NCI-H1417 treated with DMSO at 0.1 percent for 48 hours (cell line): ENCODE measurements around the gene KCTD21.

ENCODE experiments used
- DNase-seq: peaks from one replicate; lab custom pipeline; 2025; lab: John Stamatoyannopoulos, UW

KCTD21 gene

DNA sequence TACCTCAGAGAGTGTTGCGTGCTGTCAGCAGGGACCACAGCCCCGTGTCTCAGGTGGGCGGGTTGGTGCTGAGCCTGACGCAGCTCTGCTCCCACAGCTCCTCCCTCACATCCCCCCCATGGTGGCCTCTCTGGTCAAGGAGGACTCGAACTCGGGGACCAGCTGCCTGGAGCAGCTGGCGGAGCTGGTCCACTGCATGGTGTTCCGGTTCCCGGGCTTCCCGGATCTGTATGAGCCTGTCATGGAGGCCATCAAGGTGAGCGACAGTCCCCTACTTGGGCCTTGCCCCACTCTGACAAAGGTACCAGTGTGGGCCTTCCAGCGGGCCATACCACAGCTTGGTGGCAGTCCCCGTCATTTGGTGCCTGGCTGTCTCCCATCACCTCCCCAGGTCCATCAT is 12.1 kb upstream of the KCTD21 start:
- DNase-seq, result no peak

DNA sequence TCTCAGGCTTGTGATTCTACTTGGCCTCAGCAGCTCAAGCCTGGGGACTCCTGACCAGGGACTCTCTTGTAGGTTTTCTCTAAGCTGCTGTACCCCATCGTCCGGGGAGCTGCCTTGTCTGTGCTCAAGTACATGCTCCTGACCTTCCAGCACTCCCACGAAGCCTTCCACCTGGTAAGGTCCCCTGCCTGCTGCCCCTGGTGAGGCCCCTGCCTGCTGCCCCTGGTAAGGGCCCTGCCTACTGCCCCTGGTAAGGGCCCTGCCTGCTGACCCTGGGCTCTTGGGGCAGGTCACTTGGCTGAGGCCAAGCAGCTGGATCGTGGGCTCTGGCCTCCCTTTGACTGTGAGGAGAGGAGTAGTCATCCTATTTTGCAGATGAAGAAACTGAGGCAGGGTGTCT is 11.6 kb upstream of the KCTD21 start:
- no peak for DNase-seq

GRCh38 chr11:78199653-78200015 is 11.2 kb upstream of the KCTD21 start:
- no peak for DNase-seq

DNA sequence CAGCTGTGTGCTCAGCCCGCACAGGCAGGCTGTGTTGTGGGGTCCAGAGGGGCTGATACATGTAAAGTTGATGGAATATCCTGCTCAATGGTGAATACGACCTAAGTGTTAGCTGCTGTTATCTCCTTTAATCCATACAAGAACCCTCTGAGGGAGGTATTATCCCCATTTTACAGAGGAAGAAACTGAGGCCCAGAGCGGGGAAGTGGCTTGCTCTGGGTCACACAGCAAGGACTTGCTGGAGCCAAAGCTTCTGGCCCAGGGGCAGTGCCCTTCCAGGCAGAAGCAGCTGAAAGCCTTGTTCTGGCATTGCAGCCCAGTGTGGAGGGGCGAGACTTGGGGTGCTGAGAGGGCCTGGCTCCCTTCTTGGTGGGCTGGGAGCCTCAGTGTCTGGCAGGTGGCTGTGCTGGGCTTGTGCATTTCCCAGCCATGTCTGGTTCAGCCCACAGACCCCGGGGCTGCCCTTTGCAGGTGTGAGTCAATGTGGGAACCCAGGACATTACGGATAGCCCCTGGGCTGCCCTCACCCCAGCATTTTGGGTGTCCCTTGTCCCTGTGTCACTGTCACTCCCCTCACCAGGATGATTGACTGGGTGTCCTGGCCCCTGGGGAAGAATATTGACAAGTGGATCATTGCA is 10.7 kb upstream of the KCTD21 start:
- DNase-seq, result no peak

DNA sequence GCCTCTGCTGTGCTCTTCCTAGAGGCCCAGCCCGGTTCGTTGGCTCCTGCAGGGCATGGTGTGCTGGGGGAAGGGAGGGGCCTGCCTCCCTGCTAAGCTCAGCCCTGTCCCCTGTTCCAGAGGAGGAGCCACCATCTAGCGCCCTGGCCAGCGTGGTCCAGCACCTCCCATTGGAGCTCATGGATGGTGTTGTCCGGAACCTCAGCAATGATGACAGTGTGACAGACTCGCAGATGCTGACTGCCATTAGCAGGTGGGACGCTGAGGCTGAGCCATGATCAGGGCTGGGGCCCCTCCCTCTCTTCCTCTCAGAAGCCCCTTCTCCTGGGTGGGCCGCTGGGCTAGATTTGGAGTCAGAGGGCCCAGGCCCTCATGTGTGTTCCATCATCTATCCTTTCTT is 9.4 kb upstream of the KCTD21 start:
- no peak for DNase-seq

GRCh38 chr11:78196661-78197091 is 8.2 kb upstream of the KCTD21 start:
- DNase-seq, result no peak

- DNase-seq, result no peak
Observed at GRCh38 chr11:78195917-78196560, 7.6 kb upstream of the KCTD21 start.

DNA sequence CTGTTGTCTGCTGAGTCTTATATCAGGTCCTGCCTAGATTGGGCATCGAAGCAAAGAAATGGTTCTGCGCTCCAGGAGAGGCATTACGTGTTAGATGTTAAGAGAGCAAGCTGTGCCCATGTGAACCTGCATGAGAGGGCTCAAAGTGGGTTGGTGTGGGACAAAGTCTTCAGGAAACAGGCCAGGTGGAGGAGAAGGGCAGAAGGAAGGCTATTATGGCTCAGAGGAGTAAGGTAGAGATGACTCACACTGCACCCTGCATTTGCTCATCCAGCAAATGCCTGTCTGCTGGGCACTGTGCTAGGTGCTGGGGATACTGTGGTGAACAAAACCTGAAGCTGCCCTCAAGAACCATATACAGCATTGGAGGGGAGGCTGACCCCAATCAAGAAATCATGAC is 6.1 kb upstream of the KCTD21 start:
- no peak for DNase-seq

GRCh38 chr11:78193806-78194205 is 5.4 kb upstream of the KCTD21 start:
- DNase-seq, result no peak

DNA sequence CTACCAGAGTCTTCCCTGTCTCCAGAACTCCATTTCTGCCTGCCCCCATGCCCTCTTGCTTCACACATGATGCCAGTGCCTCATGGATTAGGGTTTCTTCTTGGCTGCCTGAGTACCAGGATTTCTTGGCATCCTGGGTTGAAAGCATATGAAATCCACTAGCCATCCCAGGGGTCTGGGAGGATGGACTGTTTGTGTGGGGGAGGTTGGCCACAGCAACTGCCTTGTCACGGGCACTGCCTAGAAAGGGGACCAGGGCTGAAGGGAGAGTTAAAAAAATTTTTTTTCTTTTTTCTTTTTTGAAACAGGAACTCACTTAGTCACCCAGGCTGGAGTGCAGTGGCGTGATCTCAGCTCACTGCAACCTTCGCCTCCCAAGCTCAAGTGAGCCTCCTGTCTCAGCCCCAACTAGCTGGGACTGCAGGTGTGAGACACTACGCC is 4.5 kb upstream of the KCTD21 start:
- no peak for DNase-seq

DNA sequence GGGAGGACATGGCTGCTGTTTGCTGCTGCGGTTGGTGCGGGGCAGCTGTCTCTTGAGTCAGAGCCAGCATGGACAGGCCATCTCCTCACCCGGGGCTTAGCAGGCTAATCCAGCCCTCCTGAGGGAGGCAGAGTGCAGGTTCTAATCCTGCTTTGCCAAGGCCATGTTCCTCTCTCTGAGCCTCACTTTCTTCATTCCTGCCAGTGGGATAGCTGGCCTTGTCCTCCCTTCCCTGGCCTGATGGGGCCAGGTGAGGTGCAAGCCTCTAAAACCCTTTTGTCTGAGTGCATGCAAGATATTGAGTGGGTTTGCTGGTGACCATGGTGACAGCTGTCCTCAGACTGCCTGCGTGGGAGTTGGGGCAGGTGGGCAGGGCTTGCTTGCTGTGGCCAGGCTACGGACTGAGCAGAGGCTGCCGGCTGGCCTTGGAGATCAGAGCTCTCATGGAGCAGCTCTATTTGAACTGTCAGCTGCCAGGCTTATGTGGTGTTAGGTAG is 3.8 kb upstream of the KCTD21 start:
- DNase-seq, result no peak

DNA sequence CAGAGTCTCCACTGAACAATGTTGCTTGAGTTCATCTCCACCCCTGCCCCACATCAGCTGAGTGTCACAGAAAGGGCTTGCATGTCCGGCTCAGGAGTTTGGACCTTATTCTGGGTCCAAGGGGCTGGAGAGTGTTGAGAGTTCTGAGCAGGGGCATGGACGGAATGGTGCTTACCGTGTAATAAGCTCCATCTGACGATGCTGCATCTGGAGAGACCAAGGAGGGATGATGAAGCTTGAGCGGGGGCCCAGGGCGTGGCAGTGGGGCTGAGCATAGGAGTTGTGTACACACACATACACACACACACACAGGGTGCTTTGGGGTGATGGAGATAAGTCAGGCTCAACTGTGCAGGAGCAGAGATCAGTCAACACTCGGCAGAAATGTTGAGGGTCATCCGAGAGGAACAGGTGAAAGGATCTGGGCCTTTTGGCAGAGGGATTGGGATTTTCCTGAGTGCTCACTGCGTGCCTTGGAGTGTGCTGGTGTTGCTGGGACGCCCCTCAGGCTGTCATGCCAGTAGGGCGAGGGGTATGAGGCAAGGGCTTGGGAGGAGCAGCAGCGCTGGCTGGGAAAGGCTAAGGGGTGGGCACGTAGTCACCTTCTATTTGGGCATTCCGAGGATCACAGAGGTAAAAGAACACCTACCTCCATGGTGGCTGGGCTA is 2.6 kb upstream of the KCTD21 start:
- DNase-seq, result no peak

DNA sequence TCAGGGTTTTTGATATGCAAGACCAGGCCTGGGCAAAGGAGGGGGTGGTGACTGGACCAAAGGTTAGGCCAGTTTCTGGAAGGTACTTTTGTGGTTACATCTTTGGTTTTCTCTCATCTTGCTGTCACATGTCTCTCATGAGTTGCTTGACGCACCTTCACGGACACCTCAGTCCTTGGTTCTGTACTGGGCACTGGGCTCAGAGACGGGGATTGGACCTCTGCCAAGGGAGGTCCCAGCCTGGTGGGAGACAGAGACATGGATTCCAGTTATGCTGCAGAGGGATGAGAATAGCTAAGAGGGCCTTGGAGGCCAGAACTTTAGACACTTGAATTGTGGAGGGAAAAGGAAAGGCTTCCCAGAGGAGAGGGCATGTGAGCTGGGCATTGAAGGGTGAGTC is 1.9 kb upstream of the KCTD21 start:
- DNase-seq, result no peak

DNA sequence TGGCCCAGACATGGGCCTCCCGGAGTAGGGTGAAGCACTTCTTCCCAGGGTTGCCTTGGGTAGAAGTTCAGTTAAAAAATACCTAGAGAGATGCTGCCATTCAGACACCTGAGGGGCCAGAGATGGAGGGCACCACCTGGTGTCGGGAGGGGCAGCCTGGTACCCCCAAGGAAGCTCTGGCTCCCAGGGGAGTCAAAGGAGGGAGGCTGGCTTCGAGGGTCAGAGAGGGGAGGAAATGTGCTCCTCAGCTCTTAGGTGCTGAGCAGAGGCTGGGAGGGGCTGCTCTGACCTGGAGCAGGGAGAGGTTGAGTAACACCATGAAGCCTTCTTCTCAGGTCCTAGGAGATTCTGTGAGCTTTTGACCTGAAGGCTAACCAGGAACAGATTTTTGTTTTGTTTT is 1.4 kb upstream of the KCTD21 start:
- DNase-seq, result no peak

GRCh38 chr11:78189174-78189724 is 823 bp upstream of the KCTD21 start:
- no peak for DNase-seq

GRCh38 chr11:78187366-78188285 is 800 bp downstream of the KCTD21 start:
- DNase-seq, result no peak

DNA sequence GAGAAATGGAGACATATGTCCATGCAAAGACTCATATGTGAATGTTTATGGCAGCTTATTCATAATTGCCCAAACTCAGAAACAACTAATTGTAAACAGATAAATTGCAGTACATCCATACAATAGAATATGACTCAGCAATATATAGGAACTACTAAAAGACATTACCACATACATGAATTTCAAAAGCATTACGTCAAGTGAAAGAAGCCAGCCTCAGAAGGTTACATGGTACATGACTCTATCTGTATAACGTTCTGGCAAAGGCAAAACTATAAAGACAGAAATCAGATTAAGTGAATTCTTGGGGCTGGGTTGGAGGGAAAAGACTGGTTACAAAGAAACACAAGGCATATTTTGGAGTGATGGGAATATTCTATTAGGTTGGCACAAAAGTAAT is 7.2 kb downstream of the KCTD21 start:
- DNase-seq, result no peak

DNA sequence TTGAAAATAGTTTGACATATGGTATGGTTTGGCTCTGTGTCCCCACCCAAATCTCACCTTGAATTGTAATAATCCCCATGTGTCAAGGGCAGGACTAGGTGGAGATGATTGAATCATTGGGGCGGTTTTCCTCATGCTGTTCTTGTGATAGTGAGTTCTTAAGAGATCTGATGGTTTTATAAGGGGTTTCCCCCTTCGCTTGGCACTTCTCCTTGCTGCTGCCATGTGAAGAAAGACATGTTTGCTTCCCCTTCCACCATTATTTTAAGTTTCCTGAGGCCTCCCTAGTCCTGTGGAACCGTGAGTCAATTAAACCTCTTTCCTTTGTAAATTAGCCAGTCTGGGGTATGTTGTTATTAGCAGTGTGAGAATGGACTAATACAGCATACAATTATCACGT is 7.7 kb downstream of the KCTD21 start:
- no peak for DNase-seq

DNA sequence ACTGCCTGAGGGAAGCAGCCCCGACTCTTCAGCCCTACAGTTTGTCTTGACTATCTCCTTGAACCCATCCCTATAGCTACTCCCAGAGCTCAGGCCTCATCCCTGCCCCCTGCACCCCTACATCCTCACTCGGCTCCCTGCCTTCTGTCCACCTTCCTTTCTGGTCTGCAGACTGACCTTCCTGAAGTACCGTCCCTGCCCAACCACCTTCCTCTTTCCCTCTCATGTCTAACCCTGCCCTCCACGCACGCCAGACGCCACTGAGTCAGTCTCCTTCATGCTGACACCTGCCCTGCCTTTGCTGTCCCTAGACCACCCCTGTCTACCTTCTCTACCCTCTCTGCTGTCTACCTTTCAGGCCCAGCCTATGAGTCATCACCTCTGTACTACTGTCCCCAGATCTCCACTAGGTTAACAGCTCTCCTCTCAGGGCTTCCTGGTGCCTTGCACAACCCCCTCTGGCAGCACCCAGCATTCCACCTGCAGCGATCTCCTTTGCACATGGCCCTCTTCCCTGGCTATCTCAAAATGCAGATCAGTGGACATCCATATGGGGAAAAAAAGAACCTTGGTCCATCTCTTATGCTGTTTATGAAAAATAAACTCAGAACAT is 8.9 kb downstream of the KCTD21 start:
- DNase-seq, result no peak

GRCh38 chr11:78177216-78177615 is 11.2 kb downstream of the KCTD21 start:
- no peak for DNase-seq

DNA sequence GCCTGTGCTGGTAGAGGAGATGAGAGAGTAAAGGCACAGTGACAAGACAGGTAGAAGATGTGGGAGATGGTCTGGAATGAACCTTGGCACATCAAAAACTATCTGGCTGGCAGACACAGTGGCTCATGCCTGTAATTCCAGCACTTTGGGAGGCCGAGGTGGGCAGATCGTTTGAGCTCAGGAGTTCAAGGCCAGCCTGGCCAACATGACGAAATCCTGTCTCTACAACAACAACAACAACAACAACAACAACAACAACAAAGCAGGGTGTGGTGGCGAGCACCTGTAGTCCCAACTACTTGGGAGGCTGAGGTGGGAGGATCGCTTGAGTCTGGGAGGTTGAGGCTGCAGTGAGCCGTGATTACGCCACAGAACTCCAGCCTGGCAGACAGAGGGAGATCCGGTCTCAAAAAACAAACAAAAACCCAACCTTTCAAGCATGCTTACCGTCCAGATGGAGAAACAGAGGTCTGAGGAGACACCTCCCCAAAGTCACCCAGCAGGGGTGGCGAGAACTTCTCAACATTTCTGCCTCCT is 11.8 kb downstream of the KCTD21 start:
- DNase-seq, result no peak
